Limb (tissue), 2 donors: ENCODE data around the gene SPDYE3.

ENCODE experiments used
- DNase-seq, 2 donors: peaks; one replicate each; pipeline ENCODE4 v3.0.0-alpha.2; 2016; ENCODE audit errors: extremely low spot score in 2 of 2

The SPDYE3 gene

GRCh38 chr7:100370746-100371145 is 63.2 kb downstream of the SPDYE3 start:
- DNase-seq, result no peak

GRCh38 chr7:100371561-100372171 is 64.2 kb downstream of the SPDYE3 start:
- DNase-seq, result no peak
